H1 (cell line): Measurements from ENCODE around the gene ZNRF3. TPM values are rescaled to one million over a fixed set of nuclear protein-coding genes. Genes with fewer than 3 reads are reported as not detected.

Experiments used
- CTCF ChIA-PET: fragments of 300-600 bp; sonication (Branson Sonifier 250); formaldehyde crosslinking; loops from one replicate; lab custom pipeline; 2021; ENCODE audit not compliant: partially characterized antibody; lab: Charles Lee
- POLR2A ChIA-PET: fragments of 300-600 bp; sonication (Branson Sonifier 250); formaldehyde crosslinking; loops from one replicate; lab custom pipeline; 2021; ENCODE audit warnings: inconsistent platforms; ENCODE audit not compliant: partially characterized antibody; lab: Charles Lee
- DNase-seq, 2 experiments: peaks; one replicate each; pipeline versions ENCODE4 v3.0.0 to v3.0.0-alpha.2; 2010 to 2022; ENCODE audit warnings: low spot score in 2 of 2, low read depth in 1 of 2, mixed read lengths in 1 of 2
- FAIRE-seq: peaks from 2 replicates; lab custom pipeline; 2011; peaks lifted over from hg19 to GRCh38; lab: Jason Lieb, UNC
- H2AFZ ChIP-seq: 2 replicates; pipeline ENCODE4 v1.8.1; 2012; ENCODE audit warnings: low read length, inconsistent platforms
- H2AK5ac ChIP-seq: 2 replicates; pipeline ENCODE4 v1.6.1; 2013; ENCODE audit warnings: low read depth, low read length
- H2BK120ac ChIP-seq: replicated peaks from 2 replicates; pipeline ENCODE3; 2013; ENCODE audit warnings: low read depth, low read length, inconsistent platforms
- H2BK12ac ChIP-seq: 2 replicates; pipeline ENCODE4 v1.6.1; 2013; ENCODE audit warnings: low read depth, low read length
- H2BK15ac ChIP-seq: 2 replicates; pipeline ENCODE4 v1.6.1; 2013; ENCODE audit warnings: low read length
- H2BK20ac ChIP-seq: 2 replicates; pipeline ENCODE4 v1.6.1; 2013; ENCODE audit warnings: low read length
- H2BK5ac ChIP-seq: 2 replicates; pipeline ENCODE4 v1.6.1; 2013; ENCODE audit warnings: low read depth, low read length
- H3K14ac ChIP-seq: 2 replicates; pipeline ENCODE4 v1.6.1; 2013; ENCODE audit warnings: inconsistent platforms; ENCODE audit not compliant: insufficient read length
- H3K18ac ChIP-seq: 2 replicates; pipeline ENCODE4 v1.6.1; 2013; ENCODE audit warnings: low read length; ENCODE audit errors: extremely low read depth
- H3K23ac ChIP-seq: 2 replicates; pipeline ENCODE4 v1.6.1; 2013; ENCODE audit warnings: inconsistent platforms; ENCODE audit not compliant: insufficient read length
- H3K23me2 ChIP-seq: 2 replicates; pipeline ENCODE4 v1.6.1; 2013; ENCODE audit warnings: low read depth, low read length
- H3K27ac ChIP-seq: 2 replicates; pipeline ENCODE4 v1.6.1; 2011; ENCODE audit warnings: low read depth, low read length, inconsistent platforms
- H3K27me3 ChIP-seq, 4 experiments: replicated peaks in 1 of 4; 1 replicate in 1 of 4; 2 replicates in 3 of 4; pipeline versions ENCODE4 v1.6.1 to v1.8.1; 2011 to 2013; ENCODE audit warnings: low read length in 3 of 4, mild to moderate bottlenecking in 3 of 4, inconsistent platforms in 2 of 4, mixed read lengths in 2 of 4, moderate library complexity in 1 of 4; ENCODE audit not compliant: control insufficient read depth in 3 of 4, insufficient read depth in 3 of 4; ENCODE audit errors: extremely low read depth in 1 of 4
- H3K36me3 ChIP-seq, 4 experiments: 2 replicates each; pipeline versions ENCODE4 v1.6.1 to v1.8.1; 2011 to 2013; ENCODE audit warnings: mild to moderate bottlenecking in 4 of 4, low read length in 3 of 4, moderate library complexity in 2 of 4, control low read depth in 1 of 4, inconsistent platforms in 1 of 4; ENCODE audit not compliant: insufficient read depth in 4 of 4, control insufficient read depth in 2 of 4
- H3K4ac ChIP-seq: replicated peaks from 2 replicates; pipeline ENCODE3; 2013; ENCODE audit warnings: low read length, low read depth, mixed read lengths, inconsistent platforms; ENCODE audit not compliant: insufficient read length
- H3K4me1 ChIP-seq, 4 experiments: replicated peaks in 1 of 4; 1 replicate in 1 of 4; 2 replicates in 3 of 4; pipeline versions ENCODE4 v1.6.1 to v1.8.1; 2011 to 2013; ENCODE audit warnings: low read length in 3 of 4, inconsistent platforms in 2 of 4, mixed read lengths in 1 of 4; ENCODE audit not compliant: insufficient read depth in 4 of 4, control insufficient read depth in 3 of 4
- H3K4me2 ChIP-seq, 2 experiments: 2 replicates each; pipeline versions ENCODE4 v1.6.1 to v1.8.1; 2011 to 2013; ENCODE audit warnings: low read depth in 2 of 2, low read length in 2 of 2, control low read depth in 1 of 2, inconsistent platforms in 1 of 2, mild to moderate bottlenecking in 1 of 2; ENCODE audit not compliant: insufficient read depth in 1 of 2
- H3K4me3 ChIP-seq, 4 experiments: fragments of 200-600, 300-600 bp in 1 of 4; sonication (generic), shearing (Covaris generic), sonication (Bioruptor Twin) in 1 of 4; 2 replicates each; pipeline versions ENCODE4 v1.5.1 to v1.8.1; 2011 to 2016; ENCODE audit warnings: low read length in 4 of 4, low read depth in 3 of 4, control low read depth in 2 of 4, inconsistent platforms in 2 of 4, mild to moderate bottlenecking in 2 of 4, mixed read lengths in 1 of 4, moderate library complexity in 1 of 4; ENCODE audit not compliant: insufficient read depth in 2 of 4; ENCODE audit errors: extremely low read depth in 1 of 4
- H3K56ac ChIP-seq: replicated peaks from 2 replicates; pipeline ENCODE3; 2013; ENCODE audit warnings: low read depth, mild to moderate bottlenecking, mixed read lengths, low read length, inconsistent platforms; ENCODE audit not compliant: insufficient read length
- H3K79me1 ChIP-seq: 2 replicates; pipeline ENCODE4 v1.6.1; 2013; ENCODE audit warnings: low read depth, low read length, control low read depth
- H3K79me2 ChIP-seq, 2 experiments: 2 replicates each; pipeline versions ENCODE4 v1.6.1 to v1.8.1; 2012 to 2013; ENCODE audit warnings: low read length in 2 of 2, mild to moderate bottlenecking in 2 of 2, inconsistent platforms in 1 of 2; ENCODE audit not compliant: insufficient read depth in 2 of 2, control insufficient read depth in 1 of 2
- H3K9ac ChIP-seq, 4 experiments: replicated peaks in 1 of 4; 1 replicate in 1 of 4; 2 replicates in 3 of 4; pipeline versions ENCODE4 v1.6.1 to v1.8.1; 2011 to 2013; ENCODE audit warnings: low read depth in 3 of 4, low read length in 3 of 4, control low read depth in 2 of 4, mild to moderate bottlenecking in 2 of 4, moderate library complexity in 2 of 4, inconsistent platforms in 1 of 4; ENCODE audit errors: extremely low read depth in 1 of 4
- H3K9me3 ChIP-seq, 2 experiments: 2 replicates each; pipeline versions ENCODE4 v1.6.1 to v1.8.1; 2012 to 2013; ENCODE audit warnings: mild to moderate bottlenecking in 2 of 2, moderate library complexity in 2 of 2, control low read depth in 1 of 2, inconsistent platforms in 1 of 2, low read depth in 1 of 2, low read length in 1 of 2, mixed read lengths in 1 of 2; ENCODE audit not compliant: insufficient read depth in 2 of 2
- H4K20me1 ChIP-seq, 2 experiments: replicated peaks in 1 of 2; 2 replicates each; pipeline versions ENCODE3 to v1.8.1; 2011 to 2013; ENCODE audit warnings: inconsistent platforms in 2 of 2, low read length in 2 of 2, mild to moderate bottlenecking in 1 of 2; ENCODE audit not compliant: insufficient read depth in 2 of 2, control insufficient read depth in 1 of 2
- H4K5ac ChIP-seq: 2 replicates; pipeline ENCODE4 v1.6.1; 2013; ENCODE audit warnings: low read length, low read depth, mixed read lengths, inconsistent platforms; ENCODE audit not compliant: insufficient read length
- H4K8ac ChIP-seq: 2 replicates; pipeline ENCODE4 v1.8.0; 2013; ENCODE audit warnings: mild to moderate bottlenecking, moderate library complexity, low read length, inconsistent platforms; ENCODE audit not compliant: insufficient read depth; ENCODE audit errors: extremely low read depth
- H4K91ac ChIP-seq: replicated peaks from 2 replicates; pipeline ENCODE3; 2013; ENCODE audit warnings: low read length, mixed read lengths, inconsistent platforms; ENCODE audit not compliant: insufficient read length
- CHD1 ChIP-seq: IDR thresholded peaks from 2 replicates; pipeline ENCODE4 v1.6.1; 2012; ENCODE audit warnings: low read depth, low read length, improper control_type of control experiment
- KDM1A ChIP-seq: fragments of 200-600, 300-600 bp; sonication (generic); IDR thresholded peaks from 2 replicates; pipeline ENCODE4 v1.7.1; 2016; ENCODE audit warnings: mild to moderate bottlenecking, low read length, borderline replicate concordance
- RNF2 ChIP-seq: fragments of 200-900, 300-1000 bp; sonication (generic); IDR thresholded peaks from 2 replicates; pipeline ENCODE4 v1.7.1; 2016; ENCODE audit warnings: borderline replicate concordance, low read depth, mild to moderate bottlenecking, antibody characterized with exemption, low read length; ENCODE audit not compliant: poor library complexity, severe bottlenecking; ENCODE audit errors: missing control alignments
- TCF12 ChIP-seq: IDR thresholded peaks from 2 replicates; pipeline ENCODE4 v1.6.1; 2011; ENCODE audit warnings: low read depth, mild to moderate bottlenecking, low read length
- WGBS, 2 experiments: shearing (Covaris generic) in 1 of 2; methylation state at CpG; one replicate each; pipeline versions ENCODE4 v1.1.6 to v1.1.7; 2013 to 2015; ENCODE audit warnings: low lambda C conversion rate in 2 of 2, mixed read lengths in 2 of 2, inconsistent platforms in 1 of 2, low coverage in 1 of 2, missing lambda C conversion rate in 1 of 2; ENCODE audit not compliant: insufficient replicate concordance in 2 of 2, insufficient coverage in 1 of 2, insufficient read length in 1 of 2; ENCODE audit errors: extremely low coverage in 1 of 2, missing lambda C conversion rate in 1 of 2; 5-methylcytosine and 5-hydroxymethylcytosine counted together
- polyA plus RNA-seq, 7 experiments: library from polyadenylated mRNA; depleted of rRNA in 3 of 7; stranded (reverse) in 5 of 7; unstranded in 2 of 7; fragments of >200 nt in 5 of 7; fragments of 200-250 nt in 2 of 7; gene quantifications; 1 replicate in 5 of 7; 2 replicates in 1 of 7; 4 replicates in 1 of 7; pipeline versions ENCODE4 v1.2.1 to v1.2.3, GENCODE V29; 2011 to 2013; ENCODE audit warnings: missing spikeins in 2 of 7, mixed read lengths in 2 of 7
- total RNA-seq: library from RNA; stranded (reverse); fragmentation: NEBNext Ultra II Directional; extraction: Animal tissue kit (Norgen Biotek cat#: 25700); gene quantifications from 2 replicates; pipeline ENCODE4 v1.2.1, GENCODE V29; 2021

The ZNRF3 gene
- total and polyA plus RNA-seq, 2 of the 8 experiments (the other 6 are each of a cell fraction or from before 2014, with no cell fraction given) = 14.1 to 21.7 TPM

- H2BK20ac ChIP-seq = no peak overlapping the region
- no peaks in the 10 kb centered on the region for H3K27me3 ChIP-seq
- H2AFZ ChIP-seq = no peak overlapping the region
- H4K8ac ChIP-seq = no peak overlapping the region
- no peak overlapping the region for H2BK12ac ChIP-seq
- no peaks in the 10 kb centered on the region for H3K9me3 ChIP-seq
- peaks cover 20% of the 10 kb centered on the region for H3K79me1 ChIP-seq
- DNase-seq (no peak), FAIRE-seq (no peak)
- no peak overlapping the region for H3K23ac ChIP-seq
- peaks cover 12 to 23% of the 10 kb centered on the region in 2 experiments for H4K20me1 ChIP-seq
- H2BK120ac ChIP-seq = no peak overlapping the region
- no peak overlapping the region for H2AK5ac ChIP-seq
- peaks cover 9 to 18% (median 13%) of the 10 kb centered on the region in 4 experiments for H3K4me1 ChIP-seq
- H3K23me2 ChIP-seq = no peaks in the 10 kb centered on the region
- no peak overlapping the region for H3K9ac ChIP-seq
- ChIA-PET CTCF (interaction anchor here (0.6 kb wide), 1 partner anchor 9 kb away, joined by 3 read pairs; no protein-coding TSS in a partner anchor), POLR2A (interaction anchor here (1.2 kb wide), 1 partner anchor 16 kb away, joined by 5 read pairs; no protein-coding TSS in a partner anchor)
- no peak for TF ChIP-seq RNF2
- TF ChIP-seq TCF12 = no peak
- no peak for TF ChIP-seq CHD1
- TF ChIP-seq KDM1A = peak; percentile 53; the same call in 1 of the 2 replicates
- no peak overlapping the region for H3K4me2 ChIP-seq
- no peak overlapping the region for H3K14ac ChIP-seq
- H4K5ac ChIP-seq = no peak overlapping the region
- no peak overlapping the region for H3K56ac ChIP-seq
- H4K91ac ChIP-seq = no peak overlapping the region
- H3K18ac ChIP-seq = no peak overlapping the region
- 92% methylated on average over 3 of the region's 3 CpGs; no CpG with 5 or more reads in 1 of the 2 experiments for WGBS, 2 experiments
- no peaks in the 10 kb centered on the region for H3K36me3 ChIP-seq
- H3K4ac ChIP-seq = no peak overlapping the region
- H3K79me2 ChIP-seq = peaks cover 3 to 98% of the 10 kb centered on the region in 2 experiments
- no peak overlapping the region for H2BK15ac ChIP-seq
- H3K4me3 ChIP-seq = no peak overlapping the region
- H2BK5ac ChIP-seq = no peak overlapping the region
- no peak overlapping the region for H3K27ac ChIP-seq
Measured at GRCh38 chr22:28902490-28902889, 19.1 kb downstream of the ZNRF3 start.
